ENCODE measurements around the gene IL18R1.

DNA sequence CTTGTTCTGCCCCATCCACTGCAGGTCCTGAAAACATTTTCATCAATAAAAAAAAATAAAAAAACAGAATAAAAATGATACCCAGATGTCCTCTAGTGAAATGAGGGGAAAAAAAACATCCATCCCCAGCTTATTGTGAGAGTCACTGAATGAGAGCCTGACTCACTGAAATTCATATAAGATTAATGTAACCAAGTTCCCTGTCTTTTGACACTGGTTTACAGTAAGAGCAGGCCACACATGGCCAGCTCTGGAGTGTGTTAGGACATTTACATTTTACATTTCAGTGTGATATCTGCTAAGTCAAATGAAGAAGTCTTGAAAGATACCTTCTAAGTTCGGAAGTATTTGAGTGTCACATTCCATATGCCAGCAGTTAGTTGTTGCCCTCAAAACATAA is 21.1 kb upstream of the IL18R1 start:
- TF ChIP-seq, protein P1, sequence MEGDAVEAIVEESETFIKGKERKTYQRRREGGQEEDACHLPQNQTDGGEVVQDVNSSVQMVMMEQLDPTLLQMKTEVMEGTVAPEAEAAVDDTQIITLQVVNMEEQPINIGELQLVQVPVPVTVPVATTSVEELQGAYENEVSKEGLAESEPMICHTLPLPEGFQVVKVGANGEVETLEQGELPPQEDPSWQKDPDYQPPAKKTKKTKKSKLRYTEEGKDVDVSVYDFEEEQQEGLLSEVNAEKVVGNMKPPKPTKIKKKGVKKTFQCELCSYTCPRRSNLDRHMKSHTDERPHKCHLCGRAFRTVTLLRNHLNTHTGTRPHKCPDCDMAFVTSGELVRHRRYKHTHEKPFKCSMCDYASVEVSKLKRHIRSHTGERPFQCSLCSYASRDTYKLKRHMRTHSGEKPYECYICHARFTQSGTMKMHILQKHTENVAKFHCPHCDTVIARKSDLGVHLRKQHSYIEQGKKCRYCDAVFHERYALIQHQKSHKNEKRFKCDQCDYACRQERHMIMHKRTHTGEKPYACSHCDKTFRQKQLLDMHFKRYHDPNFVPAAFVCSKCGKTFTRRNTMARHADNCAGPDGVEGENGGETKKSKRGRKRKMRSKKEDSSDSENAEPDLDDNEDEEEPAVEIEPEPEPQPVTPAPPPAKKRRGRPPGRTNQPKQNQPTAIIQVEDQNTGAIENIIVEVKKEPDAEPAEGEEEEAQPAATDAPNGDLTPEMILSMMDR (IDR thresholded peaks at IDR 0.05; ENCODE audit: insufficient read depth, low read depth, low read length): no peak
- TF ChIP-seq EZH2 (IDR thresholded peaks at IDR 0.05; ENCODE audit: insufficient read depth, low read length): no peak
